ENCODE data around the gene C2orf49.
"Not testable (repeated sequence)": the region's sequence is repeated elsewhere in the genome, so short reads cannot be mapped to it uniquely, and the experiment has no call there.

C2orf49 gene

DNA sequence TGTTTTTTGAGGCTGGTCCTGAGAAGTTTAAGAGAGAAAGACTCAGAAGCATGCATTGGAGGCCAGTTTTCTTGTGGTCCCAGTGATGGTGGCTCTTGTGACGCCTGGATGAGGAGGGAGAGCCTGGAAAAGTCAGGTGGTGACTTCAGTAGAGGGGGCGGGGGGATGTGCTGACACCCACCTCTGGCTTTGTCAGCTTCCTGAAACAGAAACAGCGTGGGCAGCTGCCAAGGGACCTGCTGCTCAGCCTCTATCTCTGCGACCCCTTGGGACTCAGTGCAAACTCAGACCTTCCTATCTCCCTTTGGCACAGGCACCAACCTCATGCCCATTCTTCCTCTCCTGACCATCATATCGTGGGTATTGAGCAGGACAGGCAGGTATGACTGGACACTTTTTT lies 14.2 kb upstream of the C2orf49 start:
- no peak for DNase-seq

DNA sequence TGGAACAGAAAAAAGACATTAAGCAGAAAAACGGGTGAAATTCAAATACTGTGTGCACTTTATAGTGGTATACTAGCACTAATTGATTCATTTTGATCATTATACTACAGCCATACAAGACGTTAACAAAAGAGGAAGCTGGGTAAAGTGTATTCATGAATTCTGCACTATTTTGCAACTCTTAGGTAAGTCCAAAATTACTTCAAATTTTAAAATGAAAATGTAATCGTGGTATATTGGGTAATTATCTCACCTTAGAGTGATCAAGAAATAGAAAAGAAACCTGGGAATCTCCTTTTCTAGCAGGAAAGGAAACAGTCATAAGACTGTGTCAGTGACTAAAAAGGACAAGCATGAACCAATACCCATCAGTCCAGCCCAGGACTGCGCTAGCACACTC lies 13.2 kb upstream of the C2orf49 start:
- DNase-seq = no peak

DNA sequence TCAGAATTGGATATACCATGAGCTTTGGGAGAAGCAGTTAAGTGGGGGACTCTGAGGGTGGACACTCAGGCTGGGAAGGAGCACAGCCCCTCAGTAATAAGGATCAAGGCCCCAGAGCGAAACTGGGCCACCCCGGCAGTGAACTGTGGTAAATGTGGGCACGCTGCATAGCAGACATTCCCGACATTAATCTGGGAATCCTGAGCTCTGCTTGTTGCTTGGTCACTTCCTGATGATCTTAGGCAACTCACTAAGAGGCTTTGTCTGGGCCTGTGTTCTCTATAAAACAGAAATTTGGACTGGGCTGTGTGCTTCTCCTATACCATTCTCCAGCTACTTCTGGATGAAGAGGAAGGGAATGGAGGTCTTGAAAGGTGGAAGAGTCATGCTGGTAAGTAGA lies 12.6 kb upstream of the C2orf49 start:
- no peak for DNase-seq

DNA sequence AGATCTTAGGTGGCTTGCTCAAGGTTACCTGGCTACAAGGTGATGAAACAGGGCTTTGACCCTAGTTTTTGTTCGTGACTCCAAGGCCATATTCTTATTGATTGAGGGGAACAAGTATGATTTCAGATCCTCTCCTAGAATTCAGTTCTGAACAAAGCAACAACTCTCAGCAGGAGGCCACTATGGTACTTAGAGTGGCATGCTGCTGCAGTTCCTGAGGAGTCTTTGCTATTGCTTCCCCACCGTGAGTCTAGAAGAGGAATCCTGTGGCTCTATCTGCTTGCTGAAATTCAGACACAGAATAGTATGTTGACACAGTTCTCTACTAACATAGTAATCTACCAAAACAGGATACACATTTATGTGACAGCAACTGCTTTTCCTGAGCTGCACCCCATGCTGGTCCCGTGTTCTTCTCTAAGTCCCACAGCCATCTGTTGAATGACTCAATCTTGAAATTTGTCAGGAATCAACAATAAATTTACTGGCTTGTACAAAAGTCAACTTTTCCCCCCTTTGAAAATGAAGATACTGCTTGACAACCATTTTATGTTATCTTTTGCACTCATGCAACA lies 11.9 kb upstream of the C2orf49 start:
- no peak for DNase-seq

DNA sequence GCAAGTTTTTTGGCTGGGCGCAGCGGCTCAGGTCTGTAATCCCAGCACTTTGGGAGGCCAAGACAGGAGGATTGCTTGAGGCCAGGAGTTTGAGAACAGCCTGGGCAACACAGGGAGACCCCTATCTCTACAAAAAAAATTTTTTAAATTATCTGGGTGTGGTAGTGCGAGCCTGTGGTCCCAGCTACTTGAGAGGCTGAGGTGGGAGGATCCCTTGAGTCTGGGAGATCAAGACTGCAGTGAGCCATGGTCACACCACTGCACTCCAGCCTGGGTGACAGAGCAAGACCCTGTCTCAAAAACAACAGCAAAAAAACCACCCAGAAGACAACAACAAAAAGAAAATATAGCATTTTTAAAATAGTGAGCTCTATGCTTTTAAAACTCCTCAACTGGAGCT lies 10.1 kb upstream of the C2orf49 start:
- not testable (repeated sequence) for DNase-seq

DNA sequence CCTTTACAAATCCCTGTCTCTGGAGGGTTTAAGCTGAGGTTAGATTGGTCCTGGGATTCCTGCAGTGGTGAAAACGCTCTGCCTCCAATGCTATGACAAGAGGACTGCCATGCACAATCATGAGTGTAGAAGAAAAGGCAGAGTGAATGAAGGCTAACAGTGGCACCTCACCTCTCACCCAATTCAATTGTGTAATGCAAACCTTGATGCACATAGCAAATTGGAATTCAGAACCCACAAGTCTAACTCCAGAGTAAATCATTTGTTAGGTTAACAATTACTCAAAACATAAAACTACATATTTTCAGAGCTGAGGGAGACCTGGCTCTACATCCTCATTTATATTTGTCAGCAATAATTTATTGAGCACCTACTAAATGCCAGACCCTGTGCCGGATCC lies 9.7 kb upstream of the C2orf49 start:
- DNase-seq = no peak

DNA sequence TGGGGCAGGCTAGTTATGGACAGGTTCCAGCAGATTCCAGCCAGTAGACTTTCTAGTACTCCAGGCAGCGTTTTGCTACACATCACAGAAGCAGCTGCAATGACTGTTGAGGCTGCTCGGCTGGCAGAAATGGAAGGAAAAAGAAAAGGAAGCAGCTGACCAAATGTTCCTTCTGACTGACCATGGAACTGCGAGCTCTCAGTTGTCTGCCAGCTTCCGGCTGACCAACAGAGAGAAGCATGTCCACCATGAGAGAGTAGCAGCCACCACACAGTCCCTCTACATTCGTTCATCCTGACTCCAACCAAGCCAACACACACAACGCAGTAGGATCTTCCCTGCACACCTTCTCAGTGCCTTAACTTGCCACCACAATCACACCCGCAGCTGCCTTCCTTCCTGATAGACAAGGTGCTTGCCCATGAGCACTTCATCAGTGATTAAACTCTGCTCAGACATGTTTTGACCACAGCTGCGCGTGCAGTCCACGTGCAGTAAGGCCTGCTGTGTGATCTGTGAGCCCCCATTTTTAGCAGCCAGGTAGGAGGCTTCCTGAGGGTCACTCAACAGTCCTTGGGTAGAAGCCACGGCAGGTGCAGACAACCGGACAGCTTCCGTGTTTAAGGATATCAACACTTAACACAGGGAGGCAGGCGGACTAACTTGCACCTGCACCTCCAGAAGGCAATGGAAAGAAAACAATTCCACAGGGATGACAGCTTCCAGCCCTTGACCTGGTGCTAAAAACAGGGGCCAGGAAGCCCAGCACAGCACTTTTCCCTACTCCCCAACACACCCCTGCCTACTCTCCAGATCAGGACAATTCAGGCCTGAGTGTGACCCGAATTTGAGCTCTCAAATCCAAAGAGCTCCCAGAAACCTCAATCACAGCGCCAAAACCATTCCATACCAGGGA lies 8.8 kb upstream of the C2orf49 start:
- no peak for DNase-seq

DNA sequence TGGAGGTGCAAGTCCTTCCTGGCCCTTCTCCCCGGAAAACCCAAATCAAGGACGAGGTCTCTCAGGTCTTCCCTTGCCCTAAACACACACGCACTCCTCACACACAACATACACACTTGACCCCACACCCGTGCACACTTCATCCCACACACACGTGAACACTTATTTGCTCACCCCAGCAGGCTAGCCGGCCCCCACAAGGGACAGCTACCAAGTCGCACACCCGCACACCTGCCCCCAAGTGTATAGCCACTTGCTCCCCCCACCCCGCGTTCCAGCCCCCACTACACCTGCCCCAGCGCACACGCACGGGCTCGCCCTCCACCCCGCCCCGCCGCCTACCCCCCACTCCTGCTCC lies 8.2 kb upstream of the C2orf49 start:
- DNase-seq = no peak

DNA sequence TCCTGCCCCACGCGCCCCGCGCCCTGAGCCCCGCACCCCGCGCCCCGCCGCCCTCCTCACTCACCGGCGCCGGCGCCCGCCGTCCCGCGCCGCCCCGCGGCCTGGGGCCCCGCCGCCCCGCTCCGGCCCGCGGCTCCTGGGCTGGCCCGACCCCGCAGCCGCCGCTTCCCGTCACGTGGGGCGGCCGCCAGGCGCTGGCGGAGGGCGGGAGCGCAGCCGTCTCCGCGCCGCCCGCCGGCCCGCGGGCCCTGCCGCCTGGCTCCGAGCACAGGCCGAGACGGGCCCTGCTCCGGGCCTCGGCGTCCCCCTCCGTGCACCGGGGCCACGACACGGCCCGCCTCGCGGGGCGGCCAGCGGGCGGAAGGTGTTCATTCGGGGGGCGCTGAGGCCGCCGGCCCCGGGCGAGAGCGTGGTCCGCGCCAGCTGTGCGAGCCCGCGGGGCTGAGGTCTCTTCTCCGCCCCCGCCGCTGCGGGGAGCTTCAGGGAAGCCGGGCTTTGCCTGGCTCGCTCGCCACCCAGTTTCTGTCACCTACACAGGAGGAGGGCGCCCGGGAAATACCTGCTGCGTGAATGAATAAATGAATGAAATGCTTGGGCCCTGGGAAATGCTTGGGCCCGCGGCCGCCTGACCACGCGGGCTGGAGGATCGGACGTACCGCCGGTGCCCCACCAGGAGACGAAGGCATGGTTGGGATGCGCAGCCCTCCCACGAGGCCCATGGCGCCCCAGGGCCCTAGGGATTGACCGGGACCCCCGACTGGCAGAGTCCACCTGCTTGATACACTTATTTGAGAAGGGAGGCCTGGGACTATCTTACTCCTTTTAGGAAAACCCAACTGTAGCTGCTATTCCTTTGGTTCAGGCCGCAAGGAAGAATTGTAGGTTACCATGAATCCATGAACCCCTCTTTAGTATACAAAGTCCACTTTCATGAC lies 7.5 kb upstream of the C2orf49 start, which contains the start of gene TGFBRAP1:
TSS of gene TGFBRAP1 (minus strand) at position 175 of the 935 bp plus-strand sequence. CDS start 21,434 bp downstream, outside the sequence.
- DNase-seq = peak; percentile 33

DNA sequence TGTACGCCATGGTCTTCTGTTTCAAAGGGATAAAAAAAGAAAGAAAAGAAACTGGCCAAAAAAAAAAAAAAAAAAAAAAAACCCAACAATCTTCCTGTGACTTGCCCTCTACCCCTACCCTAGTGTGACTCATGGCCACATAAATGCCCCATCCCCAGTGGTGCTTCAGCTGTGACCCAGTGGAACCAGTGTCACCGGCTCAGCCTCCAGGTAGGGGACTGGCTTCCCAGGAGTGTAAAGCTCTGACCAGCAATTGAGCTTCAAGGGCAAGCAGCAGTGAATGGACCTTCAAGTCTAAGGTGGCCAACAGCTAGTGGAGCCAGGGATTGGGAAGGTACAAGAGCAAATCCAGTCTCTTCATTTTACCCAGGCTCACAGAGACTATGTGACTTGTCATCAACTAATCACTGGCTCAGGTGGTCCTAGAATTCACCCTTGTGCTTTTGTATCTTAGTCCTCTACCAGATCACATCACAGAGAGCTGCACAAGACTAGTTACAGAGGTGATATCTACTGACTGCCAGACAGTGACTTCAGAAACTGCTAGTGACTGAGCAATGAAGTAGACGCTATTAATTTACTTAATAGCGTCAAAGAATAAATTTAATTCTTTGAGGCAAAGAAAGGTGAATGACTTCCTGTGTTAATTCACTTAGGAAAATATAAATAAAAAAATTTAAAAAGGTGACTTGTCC lies 6.5 kb upstream of the C2orf49 start:
- DNase-seq = no peak

DNA sequence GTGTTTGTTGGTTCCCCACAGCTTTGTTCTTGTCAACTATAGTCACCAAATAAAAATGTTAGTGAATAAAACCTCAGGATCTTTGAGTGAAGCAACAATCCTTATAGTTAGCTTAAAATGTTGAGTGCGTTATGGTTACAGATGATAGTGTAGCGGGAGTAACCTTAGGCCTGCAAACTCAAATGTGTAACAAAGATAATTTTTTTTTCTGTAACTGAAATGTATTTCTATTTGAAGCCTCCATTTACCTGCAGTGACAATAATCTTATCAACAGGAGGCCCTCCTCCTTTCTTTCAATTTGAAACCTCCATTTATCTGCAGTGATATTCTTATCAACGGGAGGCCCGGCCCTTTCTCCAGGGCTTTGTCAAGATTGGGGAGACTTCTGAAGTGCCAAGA lies 3.1 kb upstream of the C2orf49 start:
- DNase-seq = no peak

DNA sequence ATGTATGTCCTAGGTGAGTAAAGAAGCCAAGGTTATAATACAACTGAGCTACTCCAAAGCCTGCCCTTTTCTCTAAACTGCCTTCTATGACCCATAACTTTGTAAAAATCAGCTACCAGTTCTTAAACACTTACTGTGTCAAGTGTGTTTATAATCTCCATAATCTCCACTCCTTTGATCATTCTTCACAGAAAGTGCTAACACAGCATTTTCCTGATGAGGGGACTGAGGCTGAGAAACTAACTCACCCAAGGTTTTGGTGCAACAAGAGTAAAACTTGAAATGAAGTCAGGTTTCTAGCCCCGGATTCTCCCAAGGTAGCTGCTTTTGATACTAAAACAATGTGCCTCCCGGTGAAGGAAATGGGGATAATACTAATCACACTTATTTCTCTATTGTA lies 1.9 kb upstream of the C2orf49 start:
- DNase-seq = no peak

DNA sequence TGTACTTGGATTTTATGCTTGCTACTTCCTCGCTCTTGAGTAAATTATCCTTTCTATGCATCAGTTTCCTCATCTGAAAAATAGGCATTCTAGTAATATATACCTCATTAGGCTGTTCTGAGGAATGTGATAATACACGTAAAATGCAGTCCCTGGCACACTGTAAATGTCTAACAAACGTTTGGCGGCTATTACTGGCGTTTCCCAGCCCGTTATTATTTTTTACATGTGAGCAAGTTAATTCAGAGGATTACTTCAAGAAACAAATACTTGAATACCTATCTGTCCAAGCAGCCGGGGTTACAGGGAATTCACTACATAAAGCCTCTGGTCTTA lies 586 bp upstream of the C2orf49 start:
- no peak for DNase-seq

DNA sequence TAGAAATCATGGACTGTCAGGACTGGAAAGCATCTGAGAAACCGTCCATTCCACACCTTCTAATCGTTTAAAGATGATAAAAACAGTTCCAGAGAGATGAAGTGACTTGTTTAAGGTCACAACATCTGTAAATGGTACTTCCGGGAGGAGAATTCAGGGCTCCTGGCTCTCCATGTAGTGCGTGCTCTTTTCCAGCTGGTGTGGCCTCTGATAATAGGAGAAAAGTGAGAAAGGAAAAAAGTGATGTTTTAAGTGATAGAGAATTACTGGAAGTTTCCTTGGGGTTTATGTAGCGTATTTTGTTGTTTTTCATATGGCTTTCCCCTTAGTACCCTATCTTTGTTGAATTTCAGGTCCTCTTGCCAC lies 663 bp downstream of the C2orf49 start:
- DNase-seq = no peak

DNA sequence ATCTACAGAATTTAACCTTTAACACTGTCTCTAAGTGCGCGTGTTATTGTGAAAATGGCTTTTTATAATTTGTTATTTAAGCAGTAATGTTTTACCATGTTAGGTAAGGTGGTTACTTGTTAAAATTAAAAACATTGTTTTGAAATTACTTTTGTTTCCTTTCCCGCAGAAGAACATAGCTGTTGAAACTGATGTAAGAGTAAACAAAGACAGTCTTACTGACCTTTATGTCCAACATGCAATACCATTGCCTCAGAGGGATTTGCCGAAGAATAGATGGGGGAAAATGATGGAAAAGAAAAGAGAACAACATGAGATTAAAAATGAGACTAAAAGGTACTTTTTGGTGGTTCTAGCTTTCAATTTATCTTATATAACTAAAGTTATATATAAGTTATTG lies 2.1 kb downstream of the C2orf49 start:
- DNase-seq = no peak

DNA sequence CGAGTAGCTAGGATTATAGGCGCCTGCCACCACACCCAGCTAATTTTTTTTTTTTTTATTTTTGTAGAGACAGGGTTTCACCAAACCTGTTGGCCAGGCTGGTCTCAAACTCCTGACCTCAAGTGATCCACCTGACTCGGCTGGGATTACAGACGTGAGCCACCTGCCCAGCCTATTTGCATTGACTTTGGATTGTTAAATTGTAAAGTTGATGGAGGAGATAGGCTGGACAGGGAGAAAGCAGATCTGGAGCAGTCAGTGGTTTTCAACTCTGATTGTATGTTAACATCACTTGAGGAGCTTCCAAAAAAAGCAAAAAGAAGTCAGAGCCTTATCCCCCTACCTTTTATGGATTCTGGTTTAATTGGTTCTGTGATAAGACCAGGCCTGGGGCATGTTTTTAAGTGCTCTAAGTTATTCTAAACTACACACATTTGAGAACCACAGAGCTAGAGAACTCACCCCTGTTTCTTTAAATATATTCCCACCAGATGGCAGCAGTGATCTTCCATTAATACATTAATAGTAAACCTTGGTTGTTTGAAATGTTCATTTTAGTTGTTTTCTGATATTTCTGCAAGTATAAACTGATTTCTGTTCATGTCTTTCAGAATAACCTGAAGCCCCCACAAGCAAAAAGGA lies 7.5 kb downstream of the C2orf49 start:
- DNase-seq = no peak

DNA sequence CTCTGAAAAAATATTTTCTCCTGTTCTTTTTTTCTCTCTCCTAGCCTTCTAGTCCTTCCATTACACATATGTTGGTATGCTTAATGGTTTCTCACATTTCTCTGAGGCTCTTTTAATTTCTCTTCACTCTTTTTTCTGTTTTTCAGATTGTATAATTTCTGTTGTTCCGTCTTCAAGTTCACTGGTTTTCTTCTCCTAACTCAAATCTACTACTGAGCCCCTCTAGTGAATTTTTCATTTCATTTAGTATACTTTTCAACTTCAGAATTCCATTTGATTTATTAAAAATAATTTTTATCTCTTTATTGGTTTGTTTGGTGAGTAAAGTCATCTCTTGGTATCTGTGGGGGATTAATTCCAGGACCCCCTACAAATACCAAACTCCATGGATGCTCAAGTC lies 19.8 kb downstream of the C2orf49 start:
- DNase-seq = no peak

DNA sequence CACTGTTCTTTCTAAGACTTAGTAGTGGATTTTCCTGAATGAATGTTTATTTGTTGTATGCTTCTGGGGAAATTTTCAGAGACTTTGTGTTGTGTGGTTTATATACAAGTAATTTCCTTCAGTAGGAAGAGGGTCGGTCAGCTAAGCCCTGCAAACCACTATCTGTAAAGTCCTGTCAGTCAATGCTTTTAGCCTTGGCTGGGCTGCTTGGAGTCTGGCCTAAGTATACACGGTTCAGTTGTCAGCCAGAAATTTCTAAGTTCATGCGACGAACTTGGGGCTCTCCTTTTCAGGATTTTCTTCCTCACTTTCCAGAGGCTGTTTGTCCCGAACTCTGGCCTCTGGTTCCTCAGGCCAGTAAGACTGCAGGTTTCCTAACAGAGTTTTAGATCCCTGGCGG lies 21.3 kb downstream of the C2orf49 start:
- no peak for DNase-seq

DNA sequence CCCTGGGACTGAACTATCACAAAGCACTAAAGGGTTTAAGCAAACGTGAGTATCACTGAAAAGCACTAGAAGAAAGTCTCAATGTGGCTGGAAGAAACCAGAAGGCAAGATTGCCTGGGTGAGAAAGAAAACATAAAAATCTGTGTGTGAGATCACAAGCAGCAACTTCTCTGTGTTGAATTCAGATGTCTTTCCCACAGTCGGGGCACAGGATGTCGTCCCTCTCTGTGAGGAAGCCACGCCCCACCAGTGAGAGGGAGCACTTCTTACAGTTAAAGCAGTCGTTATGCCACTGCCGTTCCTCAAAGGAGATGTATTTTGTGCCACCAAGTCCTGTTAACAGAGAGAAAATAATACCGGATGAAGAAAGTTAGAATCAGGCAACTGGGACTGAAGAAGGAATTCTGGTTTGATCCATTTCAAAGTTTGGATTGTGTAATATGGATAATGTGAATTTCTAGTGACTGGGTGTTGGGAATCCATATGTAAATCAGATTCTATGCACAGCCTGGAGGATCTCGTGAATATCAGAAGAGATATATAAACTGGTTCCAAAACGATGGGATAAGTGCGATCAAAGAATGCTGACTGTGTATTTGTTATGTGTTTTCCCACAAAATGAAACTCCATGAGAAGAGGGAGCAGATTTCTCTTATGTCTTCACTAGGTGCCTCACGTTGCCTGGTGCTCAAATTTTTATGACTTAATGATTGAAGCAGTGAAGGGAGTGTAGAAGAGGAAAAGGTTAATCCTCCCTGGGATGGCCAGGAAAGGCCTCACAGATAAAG lies 24.0 kb downstream of the C2orf49 start:
- no peak for DNase-seq

DNA sequence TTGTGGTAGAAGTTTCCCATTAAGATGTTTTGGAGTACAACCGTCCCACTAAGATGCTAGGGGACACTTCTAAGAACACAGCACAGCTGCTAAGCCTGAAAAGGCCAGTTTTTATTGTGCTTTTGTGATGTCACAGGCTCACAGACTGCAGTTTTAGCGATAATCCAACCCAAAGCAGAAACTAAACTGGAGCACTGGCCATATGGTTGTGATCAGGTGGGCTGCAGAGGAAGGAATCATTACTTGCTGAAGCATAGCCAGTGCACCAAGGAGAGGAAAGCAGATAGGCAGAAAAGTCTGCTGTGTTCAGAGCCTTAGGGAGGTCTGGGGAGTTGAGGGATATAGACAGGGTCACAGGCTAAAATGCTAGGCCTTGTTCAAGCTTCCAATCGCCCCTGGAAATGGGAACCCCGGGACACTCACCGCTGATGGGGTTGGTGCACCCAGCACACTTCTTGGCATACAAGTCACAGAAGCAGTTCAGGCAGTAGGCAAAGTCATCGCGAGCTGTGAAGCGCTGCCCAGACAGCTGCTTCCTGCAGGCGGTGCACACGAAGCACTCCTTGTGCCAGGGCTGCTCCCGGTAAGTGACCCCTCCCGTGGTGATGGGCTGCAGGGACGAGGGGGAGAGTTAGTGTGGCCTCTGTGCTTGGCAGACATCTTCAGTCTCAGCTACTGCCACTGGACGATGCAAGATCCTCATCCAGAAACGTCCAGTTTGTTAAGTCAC lies 25.7 kb downstream of the C2orf49 start:
- DNase-seq = no peak

All from stimulated activated naive CD4-positive, alpha-beta T cell treated with Interleukin-2 at 50 U/mL for 16 hours (primary cell).